Skeletal muscle tissue (tissue), 4 donors: ENCODE measurements around the gene IGF2BP2. TPM values are rescaled to one million over a fixed set of nuclear protein-coding genes. Genes with fewer than 3 reads are reported as not detected.

Experiments used
- H3K27ac ChIP-seq: one replicate; pipeline ENCODE4 v1.7.0; 2013; ENCODE audit warnings: mild to moderate bottlenecking, low read depth, low read length, inconsistent platforms
- H3K27me3 ChIP-seq, 3 donors: one replicate each; pipeline ENCODE4 v1.7.0; 2013; ENCODE audit warnings: low read length in 3 of 3; ENCODE audit not compliant: control insufficient read depth in 3 of 3, insufficient read depth in 3 of 3
- H3K36me3 ChIP-seq, 3 donors: one replicate each; pipeline ENCODE4 v1.7.0; 2013; ENCODE audit warnings: low read length in 3 of 3; ENCODE audit not compliant: control insufficient read depth in 3 of 3, insufficient read depth in 3 of 3
- H3K4me1 ChIP-seq, 3 donors: one replicate each; pipeline ENCODE4 v1.7.0; 2013; ENCODE audit warnings: low read length in 3 of 3, mild to moderate bottlenecking in 3 of 3; ENCODE audit not compliant: control insufficient read depth in 3 of 3, insufficient read depth in 3 of 3
- H3K4me3 ChIP-seq, 3 donors: one replicate each; pipeline ENCODE4 v1.7.0; 2013; ENCODE audit warnings: low read length in 3 of 3
- H3K9ac ChIP-seq, 3 donors: one replicate each; pipeline ENCODE4 v1.7.0; 2013; ENCODE audit warnings: low read length in 3 of 3, mild to moderate bottlenecking in 3 of 3, moderate library complexity in 2 of 3, low read depth in 1 of 3
- H3K9me3 ChIP-seq, 3 donors: one replicate each; pipeline ENCODE4 v1.7.0; 2013; ENCODE audit warnings: low read length in 3 of 3; ENCODE audit not compliant: control insufficient read depth in 3 of 3
- total RNA-seq: library from RNA; depleted of rRNA; stranded (reverse); fragments of >200 nt; gene quantifications from one replicate; pipeline ENCODE4 v1.2.3, GENCODE V29; 2014
- donor health status: Osteomylitis.

Gene IGF2BP2
- total RNA-seq, 1 donor from 2014 or later, result 26.6 TPM

DNA sequence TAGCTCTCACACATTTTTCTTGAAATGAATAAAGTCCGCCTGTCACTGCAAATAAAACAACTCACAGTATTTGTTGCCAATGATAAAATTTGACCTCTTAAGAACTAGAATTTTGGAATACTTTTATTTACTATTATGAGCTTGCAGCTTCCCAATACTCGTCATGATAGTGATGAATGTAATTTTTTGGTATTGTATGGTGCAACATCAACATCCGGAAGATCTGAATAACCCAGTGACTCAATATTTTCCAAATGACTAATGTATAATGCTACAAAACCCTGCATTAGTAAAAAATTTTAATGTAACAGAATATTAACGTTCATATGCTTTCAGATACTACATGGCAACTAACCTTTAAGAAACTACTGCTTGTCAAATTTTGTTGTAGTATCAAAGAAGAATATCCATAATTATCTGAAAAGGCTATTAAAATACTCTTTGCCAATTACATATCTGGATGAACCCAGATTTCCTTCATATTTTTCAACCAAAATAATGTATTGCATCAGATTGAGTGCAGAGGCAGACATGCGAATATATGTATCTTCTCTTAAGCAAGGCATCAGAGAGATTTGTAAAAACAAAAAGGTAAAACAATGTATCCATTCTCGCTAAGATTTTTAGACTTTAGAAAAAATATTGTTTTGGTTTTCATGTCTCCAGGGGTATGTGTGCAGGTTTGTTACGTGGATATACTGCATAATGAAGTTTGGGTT, 95.3 kb downstream of the IGF2BP2 start:
- Histone ChIP-seq H3K4me3 (no peak overlapping the region), H3K27ac (no peak overlapping the region), H3K9ac (no peak overlapping the region), H3K4me1 (no peaks in the 10 kb centered on the region), H3K36me3 (no peaks in the 10 kb centered on the region), H3K27me3 (no peaks in the 10 kb centered on the region), H3K9me3 (no peaks in the 10 kb centered on the region)

DNA sequence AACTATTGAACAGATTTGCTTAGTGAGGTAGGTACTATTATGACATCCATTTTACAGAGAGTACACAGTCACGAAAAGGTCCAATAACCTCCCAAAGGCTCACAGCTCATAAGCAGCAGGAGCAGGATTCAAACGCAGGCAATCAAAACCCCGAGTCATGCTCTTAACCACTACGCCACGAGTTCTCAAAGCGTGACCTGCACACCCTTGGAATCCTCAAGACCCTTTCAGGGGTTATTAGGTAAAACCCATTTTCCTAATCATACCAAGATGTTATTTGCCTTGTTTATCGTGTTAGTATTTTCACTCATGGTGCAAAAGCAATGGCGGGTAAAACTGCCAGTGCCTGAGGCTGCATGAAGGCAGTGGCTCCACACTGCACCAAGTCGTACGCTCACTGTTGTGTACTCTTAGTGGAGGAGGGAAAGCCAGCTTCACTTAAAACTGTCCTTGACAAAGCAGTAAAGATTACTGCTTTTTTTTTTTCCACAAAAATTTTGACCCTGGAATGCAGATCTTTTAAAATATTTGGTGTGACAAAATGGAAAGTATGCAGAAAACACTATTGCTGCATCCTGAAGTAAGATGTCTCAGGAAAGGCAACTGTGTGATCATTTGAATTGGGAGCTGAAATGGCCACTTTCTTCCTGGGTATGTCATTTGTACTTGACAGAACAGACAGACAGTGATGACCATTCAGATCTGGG, 96.1 kb downstream of the IGF2BP2 start:
- no peak overlapping the region for H3K9ac ChIP-seq

DNA sequence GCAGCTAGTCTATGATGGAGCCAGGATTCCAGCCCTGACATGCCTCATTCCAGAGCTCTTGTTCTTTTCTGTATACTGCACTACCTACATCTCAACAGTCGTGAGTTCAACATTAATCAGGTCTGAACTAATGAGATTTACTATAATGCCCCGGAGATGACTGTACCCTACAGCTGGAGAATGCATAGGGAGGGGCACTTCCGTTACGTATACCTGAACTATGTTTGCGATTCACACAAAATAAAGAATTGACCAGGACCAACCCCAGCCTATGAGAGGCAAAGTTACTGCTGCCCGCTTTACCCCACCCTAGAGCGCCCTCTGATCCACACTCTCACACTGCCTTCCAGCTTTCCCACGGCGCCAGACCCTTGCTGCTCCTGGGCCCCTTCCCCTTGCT, 97.0 kb downstream of the IGF2BP2 start:
- no peaks in the 10 kb centered on the region for H3K9me3 ChIP-seq
- H3K36me3 ChIP-seq, result no peaks in the 10 kb centered on the region
- H3K9ac ChIP-seq, result no peak overlapping the region
- H3K4me1 ChIP-seq, result no peaks in the 10 kb centered on the region
- H3K27ac ChIP-seq, result no peak overlapping the region
- no peaks in the 10 kb centered on the region for H3K27me3 ChIP-seq
- H3K4me3 ChIP-seq, result no peak overlapping the region

More for the DNA sequence above, 96.1 kb downstream of the IGF2BP2 start:
- Histone ChIP-seq H3K27me3 (no peaks in the 10 kb centered on the region), H3K27ac (no peak overlapping the region), H3K4me3 (no peak overlapping the region), H3K9me3 (no peaks in the 10 kb centered on the region), H3K4me1 (no peaks in the 10 kb centered on the region), H3K36me3 (no peaks in the 10 kb centered on the region)

DNA sequence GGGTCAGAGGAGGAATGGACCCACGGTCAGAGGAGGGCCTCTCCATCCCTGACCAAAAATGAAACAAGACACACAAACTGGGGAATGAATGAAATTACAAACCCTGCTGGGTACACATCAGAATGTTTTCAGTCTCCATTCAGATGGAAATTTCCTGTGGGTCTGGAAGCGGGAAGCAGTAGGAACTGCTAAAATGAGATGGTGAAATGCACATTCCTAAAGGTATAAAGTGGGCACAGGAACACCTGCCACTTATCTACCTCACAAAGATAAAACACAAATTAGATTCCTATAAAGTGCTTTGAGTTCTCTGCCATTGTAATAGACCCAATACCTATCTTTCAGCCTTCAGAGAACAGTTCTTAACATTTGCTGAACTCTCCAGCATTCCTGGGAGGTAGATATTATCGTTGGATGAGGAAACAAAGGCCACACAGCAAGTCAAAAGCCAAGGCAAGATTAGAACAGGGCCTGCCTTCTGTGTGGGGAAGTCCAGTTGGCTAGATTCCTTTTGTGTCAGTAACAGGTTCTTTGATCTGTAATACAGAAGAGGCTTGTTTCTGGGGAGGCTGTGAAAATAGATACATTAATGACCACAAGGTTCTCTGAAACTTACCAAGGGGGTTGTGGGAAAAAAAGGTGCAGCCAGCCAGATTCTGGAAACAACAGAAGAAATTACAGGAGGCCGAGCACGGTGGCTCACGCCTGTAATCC, 98.4 kb downstream of the IGF2BP2 start:
- Histone ChIP-seq H3K4me1 (no peaks in the 10 kb centered on the region), H3K36me3 (no peaks in the 10 kb centered on the region), H3K9ac (no peak overlapping the region), H3K4me3 (no peak overlapping the region), H3K9me3 (no peaks in the 10 kb centered on the region), H3K27ac (no peak overlapping the region), H3K27me3 (no peaks in the 10 kb centered on the region)

DNA sequence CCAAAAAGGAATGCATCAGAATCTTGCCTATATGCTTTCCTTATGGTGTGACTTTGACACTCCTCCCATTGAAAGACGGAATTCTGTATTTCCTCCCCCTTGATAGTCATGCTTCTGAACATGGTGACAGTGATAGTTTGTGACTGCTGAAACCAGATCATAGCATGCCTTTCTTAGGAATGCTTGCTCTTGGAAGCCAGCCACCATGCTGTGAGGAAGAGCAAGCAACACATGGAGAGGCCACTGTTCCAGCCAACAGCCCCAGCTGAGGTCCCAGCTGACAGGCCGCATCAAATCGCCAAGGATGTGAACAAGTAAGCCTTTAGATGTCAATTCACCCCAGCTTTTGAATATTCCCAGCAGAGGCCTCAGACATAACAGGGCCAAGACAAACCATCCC, 100.1 kb downstream of the IGF2BP2 start:
- Histone ChIP-seq H3K9me3 (no peaks in the 10 kb centered on the region), H3K4me3 (no peak overlapping the region), H3K4me1 (no peaks in the 10 kb centered on the region), H3K36me3 (no peaks in the 10 kb centered on the region), H3K27me3 (no peaks in the 10 kb centered on the region), H3K9ac (no peak overlapping the region), H3K27ac (no peak overlapping the region)

DNA sequence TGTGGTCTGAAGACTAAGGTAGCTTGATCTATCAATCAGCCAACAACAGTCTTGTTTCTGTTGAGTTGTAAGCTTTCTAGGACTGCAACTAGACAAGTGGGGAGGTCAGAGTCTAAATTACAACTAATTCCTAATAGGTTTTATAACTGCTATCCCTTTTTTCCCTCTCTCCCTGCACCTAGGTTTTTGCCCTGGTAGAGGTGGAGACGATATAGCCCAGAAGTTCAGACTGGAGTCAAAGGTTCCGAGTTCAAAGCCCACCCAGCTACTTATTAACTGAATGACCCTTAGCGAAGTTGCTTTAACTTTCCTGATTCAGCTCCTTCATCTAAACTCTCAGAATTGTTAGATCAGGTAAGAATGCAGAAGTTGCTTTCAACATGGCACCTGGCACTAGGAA, 100.6 kb downstream of the IGF2BP2 start:
- H3K4me1 ChIP-seq, result no peaks in the 10 kb centered on the region
- H3K9me3 ChIP-seq, result no peaks in the 10 kb centered on the region
- H3K27ac ChIP-seq, result no peak overlapping the region
- no peaks in the 10 kb centered on the region for H3K27me3 ChIP-seq
- no peaks in the 10 kb centered on the region for H3K36me3 ChIP-seq
- no peak overlapping the region for H3K4me3 ChIP-seq
- no peak overlapping the region for H3K9ac ChIP-seq

DNA sequence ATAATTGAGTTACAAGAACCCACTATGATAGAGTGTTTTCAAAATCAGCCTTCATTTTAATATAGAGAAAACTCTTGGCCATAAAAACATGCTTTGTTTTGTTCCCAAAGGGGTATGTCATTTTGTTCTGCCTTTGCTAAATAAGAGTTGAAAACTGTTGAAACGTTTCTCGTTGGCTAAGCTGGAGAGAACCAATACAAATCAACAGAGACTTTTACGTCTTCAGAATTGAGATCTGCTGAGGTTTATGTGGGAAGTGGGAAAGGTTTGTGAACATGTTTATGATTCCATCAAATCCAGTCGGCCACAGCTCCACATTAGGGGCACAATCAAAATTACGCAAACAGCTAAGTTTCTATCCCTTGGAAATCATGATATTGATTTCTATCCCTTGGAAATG, 102.0 kb downstream of the IGF2BP2 start:
- H3K27me3 ChIP-seq, result no peaks in the 10 kb centered on the region

DNA sequence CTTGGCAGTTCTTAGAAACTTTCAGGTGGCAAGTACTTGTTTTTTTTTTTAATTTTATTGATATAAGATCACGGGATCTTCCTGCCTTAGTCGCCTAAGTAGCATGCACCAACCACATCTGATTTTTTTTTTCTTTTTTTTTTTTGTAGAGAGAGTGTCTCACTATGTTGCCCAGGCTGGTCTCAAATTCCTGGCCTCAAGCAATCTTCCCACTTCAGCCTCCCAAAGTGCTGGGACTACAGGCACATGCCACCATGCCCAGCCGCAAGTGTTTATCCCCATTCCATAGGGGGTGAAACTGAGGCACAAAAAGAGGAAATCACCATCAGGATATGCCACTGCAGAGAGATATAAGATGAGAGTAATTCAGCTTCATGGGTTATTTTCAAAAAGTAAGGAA, 102.9 kb downstream of the IGF2BP2 start:
- no peaks in the 10 kb centered on the region for H3K4me1 ChIP-seq
- H3K4me3 ChIP-seq, result no peak overlapping the region
- no peaks in the 10 kb centered on the region for H3K9me3 ChIP-seq
- H3K36me3 ChIP-seq, result no peaks in the 10 kb centered on the region
- H3K27ac ChIP-seq, result no peak overlapping the region
- no peak overlapping the region for H3K9ac ChIP-seq
- H3K27me3 ChIP-seq, result no peaks in the 10 kb centered on the region

More for the DNA sequence above, 102.0 kb downstream of the IGF2BP2 start:
- Histone ChIP-seq H3K4me3 (no peak overlapping the region), H3K9ac (no peak overlapping the region), H3K4me1 (no peaks in the 10 kb centered on the region), H3K27ac (no peak overlapping the region), H3K36me3 (no peaks in the 10 kb centered on the region), H3K9me3 (no peaks in the 10 kb centered on the region)

DNA sequence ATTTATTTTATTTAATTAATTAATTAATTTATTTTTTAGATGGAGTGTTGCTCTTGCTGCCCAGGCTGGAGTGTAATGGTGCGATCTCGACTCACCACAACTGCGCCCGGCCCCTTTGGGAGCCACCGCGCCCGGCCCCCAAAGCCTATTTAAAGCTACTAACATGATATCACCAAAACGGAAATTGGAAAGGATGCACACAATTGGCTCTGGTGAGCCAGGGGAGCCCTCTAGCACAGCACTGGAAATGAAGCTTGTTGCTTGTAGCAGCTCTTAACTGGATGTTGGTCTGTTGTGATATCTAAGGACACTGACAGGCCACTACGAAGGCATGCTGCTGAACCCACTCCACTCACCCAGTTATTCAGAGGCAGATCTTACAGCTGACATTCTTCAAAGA, 104.5 kb downstream of the IGF2BP2 start:
- H3K4me1 ChIP-seq, result no peaks in the 10 kb centered on the region

More for the DNA sequence above, 104.5 kb downstream of the IGF2BP2 start:
- H3K27me3 ChIP-seq, result no peaks in the 10 kb centered on the region
- H3K9me3 ChIP-seq, result no peaks in the 10 kb centered on the region
- H3K36me3 ChIP-seq, result no peaks in the 10 kb centered on the region
- H3K4me3 ChIP-seq, result no peak overlapping the region
- H3K27ac ChIP-seq, result no peak overlapping the region
- H3K9ac ChIP-seq, result no peak overlapping the region
